ENCODE measurements around the gene ABHD12. TPM values are rescaled to one million over a fixed set of nuclear protein-coding genes. Genes with fewer than 3 reads are reported as not detected.

ABHD12 gene
- total and polyA plus RNA-seq, 12 donors = 17.6 to 95.8 (median 54.1) TPM

- H3K9me3 ChIP-seq (replicated peaks in 1 of 3) = no peaks in the 10 kb centered on the region
- peaks cover 11 to 29% of the 10 kb centered on the region in 2 donors for H3K4me1 ChIP-seq (replicated peaks in 1 of 2)
- TF ChIP-seq CTCF (IDR thresholded peaks at IDR 0.05) = no peak
- TF ChIP-seq POLR2A (IDR thresholded peaks at IDR 0.05) = no peak
- no peaks in the 10 kb centered on the region for H3K27me3 ChIP-seq
- H3K27ac ChIP-seq = no peak overlapping the region
- H3K36me3 ChIP-seq (replicated peaks in 1 of 2) = peaks cover 0 to 14% of the 10 kb centered on the region in 2 donors
- 89 to 95% (median 93%) methylated on average over 10 of the region's 10 CpGs for WGBS, 4 donors
- peak in 2 of 7 donors; percentile 13 to 44 for DNase-seq
- H3K4me3 ChIP-seq = no peak overlapping the region
- intact Hi-C loops (cut with DNase I) = loop anchor here in 1 of 2 donors (10.0 kb wide), 1 partner anchor 137 kb away; the partner anchor contains the start of gene ABHD12
These were observed 132.7 kb downstream of the ABHD12 start for GRCh38 chr20:25257756-25258475.

GRCh38 chr20:25257130-25257529 is 133.5 kb downstream of the ABHD12 start:
- Histone ChIP-seq H3K9me3 (replicated peaks in 1 of 3) (no peaks in the 10 kb centered on the region), H3K4me3 (no peak overlapping the region), H3K27ac (peak overlapping the region in 1 of 5 donors; percentile 66), H3K36me3 (replicated peaks in 1 of 2) (peaks cover 0 to 14% of the 10 kb centered on the region in 2 donors), H3K27me3 (no peaks in the 10 kb centered on the region), H3K4me1 (replicated peaks in 1 of 2) (peaks cover 11 to 29% of the 10 kb centered on the region in 2 donors)
- DNase-seq = peak in 2 of 7 donors; percentile 7 to 35
- intact Hi-C loops (cut with DNase I) = loop anchor here in 1 of 2 donors (10.0 kb wide), 1 partner anchor 138 kb away; the partner anchor contains the start of gene ABHD12
- WGBS, 4 donors = 73 to 92% (median 85%) methylated on average over 5 of the region's 5 CpGs
- TF ChIP-seq CTCF (IDR thresholded peaks at IDR 0.05) = no peak
- no peak for TF ChIP-seq POLR2A (IDR thresholded peaks at IDR 0.05)

- H3K36me3 ChIP-seq (replicated peaks in 1 of 2) = peaks cover 0 to 9% of the 10 kb centered on the region in 2 donors
- no peaks in the 10 kb centered on the region for H3K27me3 ChIP-seq
- H3K4me1 ChIP-seq (replicated peaks in 1 of 2) = peaks cover 11 to 29% of the 10 kb centered on the region in 2 donors
- TF ChIP-seq CTCF (IDR thresholded peaks at IDR 0.05) (no peak), POLR2A (IDR thresholded peaks at IDR 0.05) (no peak)
- H3K9me3 ChIP-seq (replicated peaks in 1 of 3) = no peaks in the 10 kb centered on the region
- WGBS, 4 donors = 72 to 84% (median 80%) methylated on average over 5 of the region's 5 CpGs
- H3K27ac ChIP-seq = peak overlapping the region in 3 of 5 donors; percentile 11 to 66 (median 58)
- peak in 4 of 7 donors; percentile 15 to 50 (median 36) for DNase-seq
- intact Hi-C loops (cut with DNase I) = loop anchor here in 1 of 2 donors (10.0 kb wide), 1 partner anchor 138 kb away; the partner anchor contains the start of gene ABHD12
- no peak overlapping the region for H3K4me3 ChIP-seq
These were observed 134.3 kb downstream of the ABHD12 start for GRCh38 chr20:25256226-25256859.
